ENCODE measurements around the gene R3HDM1.
A peak's percentile ranks its signal among the peaks of the same experiment; 100 is the strongest.
"Not testable (repeated sequence)": the region's sequence is repeated elsewhere in the genome, so short reads cannot be mapped to it uniquely, and the experiment has no call there.

The R3HDM1 gene

DNA sequence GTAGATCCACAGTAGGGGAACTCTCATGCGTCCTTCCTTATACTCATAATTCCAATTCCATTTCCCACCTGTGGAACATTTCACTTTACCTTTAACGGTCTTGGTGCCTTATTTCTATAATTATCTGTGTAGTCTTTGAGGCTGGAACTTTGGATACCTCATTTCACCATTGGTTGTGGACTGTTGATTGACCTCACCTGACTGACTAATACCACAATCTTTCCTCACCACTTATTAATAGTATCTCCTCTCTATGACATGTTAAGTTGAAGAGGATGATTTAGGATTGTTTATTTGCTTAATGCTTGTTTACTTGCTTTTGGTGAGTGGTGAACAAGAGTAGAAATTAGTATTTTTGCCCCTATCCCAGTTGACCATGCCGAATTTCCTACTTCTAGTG lies 50.0 kb downstream of the R3HDM1 start:
- no peak for FAIRE-seq

DNA sequence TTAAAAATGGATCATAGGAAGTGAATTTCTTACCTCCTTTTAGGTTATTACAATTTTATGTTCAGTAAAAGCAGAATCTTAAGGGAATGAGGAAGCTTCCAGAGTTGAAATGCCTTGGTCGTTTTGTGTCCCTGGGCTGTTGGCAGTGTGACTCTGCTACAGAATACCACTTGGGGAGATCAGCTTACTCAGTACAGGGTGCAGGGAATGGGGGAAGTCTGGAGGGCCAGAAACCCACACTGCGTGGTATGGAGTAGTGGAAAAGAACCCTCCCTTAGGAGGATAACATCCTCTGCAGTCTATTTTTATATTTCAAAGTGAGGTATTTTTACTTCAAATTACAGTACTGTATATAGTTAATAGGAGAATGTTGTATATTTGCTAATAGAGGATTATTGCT lies 51.1 kb downstream of the R3HDM1 start:
- no peak for FAIRE-seq

DNA sequence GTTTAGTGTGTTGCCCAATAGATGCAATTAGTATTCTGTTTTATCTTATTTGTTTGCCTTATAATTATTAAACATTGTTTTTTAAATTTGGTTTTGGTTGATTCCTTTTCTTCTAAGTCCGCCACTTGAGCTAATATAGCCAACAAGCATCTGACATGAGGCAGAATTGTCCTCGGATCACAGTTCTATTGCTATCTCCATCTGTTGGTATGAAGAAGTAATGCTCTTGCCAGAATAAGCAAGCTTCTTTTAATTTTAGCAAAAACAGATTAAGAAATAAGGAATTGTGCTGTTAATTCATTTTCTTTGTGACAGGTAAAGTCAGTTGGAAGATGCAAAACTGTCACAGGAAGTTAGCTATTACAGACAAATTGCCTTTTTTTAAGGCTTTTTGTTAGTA lies 54.3 kb downstream of the R3HDM1 start:
- FAIRE-seq = no peak

DNA sequence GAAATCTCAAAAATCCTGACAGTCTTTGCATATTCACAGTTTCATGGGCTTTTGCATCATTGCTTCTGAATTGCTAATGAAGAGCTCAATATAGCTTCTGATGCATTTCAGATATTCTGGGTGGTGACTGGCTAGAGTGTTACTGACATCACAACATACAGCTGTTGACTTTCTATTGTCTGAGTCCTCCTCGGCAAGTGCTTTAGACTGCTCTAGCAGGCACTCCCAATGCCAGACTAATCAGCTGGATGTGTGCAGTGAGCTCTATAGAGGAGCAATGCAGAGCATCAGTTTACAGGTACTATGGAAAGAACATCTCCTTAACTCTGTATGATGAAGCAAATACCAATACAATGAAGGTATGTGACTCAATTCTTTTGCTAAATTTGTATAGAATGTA lies 54.9 kb downstream of the R3HDM1 start:
- no peak for FAIRE-seq

DNA sequence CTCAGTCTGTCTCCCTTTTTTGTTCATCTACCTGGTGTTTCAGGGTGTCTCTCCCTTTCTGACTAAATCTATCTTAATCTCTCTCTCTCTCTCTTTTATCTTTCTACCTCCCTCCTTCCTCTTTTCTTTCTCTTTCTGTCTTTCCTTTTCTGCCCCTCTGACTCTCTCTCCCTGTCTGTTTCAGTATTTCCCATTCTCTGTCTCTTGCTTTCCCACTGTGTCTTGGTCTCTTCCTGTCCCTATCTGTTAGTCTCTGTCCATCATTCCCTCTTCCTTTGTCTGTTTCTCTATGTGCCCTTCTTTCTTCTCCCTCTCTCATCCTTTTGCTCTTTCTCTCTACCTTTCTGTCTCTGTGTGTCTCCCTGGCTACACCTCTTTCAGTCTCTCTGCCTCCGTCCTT lies 56.7 kb downstream of the R3HDM1 start:
- FAIRE-seq = no peak

DNA sequence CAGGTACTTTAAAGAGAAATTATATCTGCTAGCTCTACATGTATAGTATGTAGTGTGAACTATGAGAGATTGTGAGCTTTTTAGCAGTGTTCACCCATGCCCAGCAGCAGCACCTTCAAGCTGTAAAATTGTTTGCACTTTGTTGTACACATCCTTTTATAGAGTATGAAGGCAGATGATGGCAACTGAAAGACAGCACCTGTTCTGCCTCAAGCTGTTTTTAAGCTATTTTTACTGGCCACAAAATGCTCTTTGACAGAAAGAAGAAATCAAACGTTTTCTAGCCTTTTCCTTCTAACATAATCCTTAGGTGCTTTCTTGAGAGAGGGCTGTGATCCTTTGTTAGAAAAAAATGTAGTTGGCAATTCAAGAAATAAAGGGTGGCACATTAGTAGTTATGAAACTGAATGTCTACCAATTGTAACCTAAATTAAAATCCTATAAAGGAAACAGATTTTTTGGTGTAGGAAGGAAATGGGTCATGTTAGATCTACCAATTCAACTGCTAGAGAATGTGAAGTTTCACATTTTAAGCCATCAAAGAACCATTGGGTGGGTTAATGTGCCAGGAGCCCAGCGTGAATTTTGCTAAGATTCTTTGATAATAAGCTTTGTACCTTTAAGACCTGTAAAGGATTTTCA lies 59.5 kb downstream of the R3HDM1 start:
- no peak for FAIRE-seq

DNA sequence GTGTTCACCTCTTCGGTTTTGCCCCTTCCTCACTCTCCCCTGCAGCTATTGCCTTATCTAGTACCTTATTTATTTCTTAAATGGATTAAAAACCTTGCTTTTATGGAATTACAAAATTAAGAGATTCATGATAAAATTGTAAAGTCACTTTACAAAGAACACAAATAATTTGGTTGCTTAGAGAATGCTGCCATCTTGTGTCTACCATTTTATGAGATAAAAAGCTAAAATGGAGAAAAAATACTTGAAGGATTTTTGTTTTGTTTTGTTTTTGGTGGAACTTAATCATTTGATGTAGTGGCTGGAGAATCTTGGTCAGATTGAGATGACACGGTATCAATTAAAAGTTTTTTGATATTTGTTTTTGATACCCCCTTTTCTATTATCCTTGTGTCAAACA lies 69.6 kb downstream of the R3HDM1 start:
- peak; percentile 86 for FAIRE-seq

DNA sequence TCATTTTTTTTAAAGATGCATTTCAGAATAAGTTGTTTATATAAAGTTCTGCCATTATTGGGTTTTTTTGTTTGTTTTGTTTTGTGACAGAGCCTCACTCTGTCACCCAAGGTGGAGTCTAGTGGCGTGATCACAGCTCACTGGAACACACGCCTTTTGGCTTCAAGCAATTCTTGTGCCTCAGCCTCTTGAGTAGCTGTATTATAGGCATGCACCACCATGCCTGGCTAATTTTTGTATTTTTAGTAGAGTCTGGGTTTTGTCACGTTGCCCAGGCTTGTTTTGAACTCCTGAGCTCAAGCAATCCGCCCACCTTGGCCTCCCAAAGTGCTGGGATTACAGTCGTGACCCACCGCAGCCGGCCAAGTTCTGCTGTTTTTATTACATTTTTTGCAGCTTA lies 72.3 kb downstream of the R3HDM1 start:
- FAIRE-seq = no peak

DNA sequence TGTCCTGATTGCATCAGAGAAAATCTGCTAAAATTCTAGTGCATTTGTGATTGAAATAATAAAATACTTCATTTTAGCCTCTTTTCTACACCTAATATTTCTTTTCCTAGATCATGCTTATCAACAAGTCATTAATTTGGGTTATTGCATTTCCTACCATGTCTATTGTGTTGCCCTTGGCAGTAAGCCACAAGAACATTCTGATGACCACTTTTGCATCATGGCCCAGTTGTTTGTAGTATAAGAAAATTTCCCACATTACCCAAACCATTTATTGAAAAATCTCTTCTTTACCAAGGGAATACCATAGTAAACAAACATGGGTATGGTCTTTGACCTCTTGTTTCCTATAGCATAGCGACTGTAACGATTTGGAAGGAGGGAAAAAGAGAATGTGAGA lies 76.3 kb downstream of the R3HDM1 start:
- FAIRE-seq = no peak

DNA sequence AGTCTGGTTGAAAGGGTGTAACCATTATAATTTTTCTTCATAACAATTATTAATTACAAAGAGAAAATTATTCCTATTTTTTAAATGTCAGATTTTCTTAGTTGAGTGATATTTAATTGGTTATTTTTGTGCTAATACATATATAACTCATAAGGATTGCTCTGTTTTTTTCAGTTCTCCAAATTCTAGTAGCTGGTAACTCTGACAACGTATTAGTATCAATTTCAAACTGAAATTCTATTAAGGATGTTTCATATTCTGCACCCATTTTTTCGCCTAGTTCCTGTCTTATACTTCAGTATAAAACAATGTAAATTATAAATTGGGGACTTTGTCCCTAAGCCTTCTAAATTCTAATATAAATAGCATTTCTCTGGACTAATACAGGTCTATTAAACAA lies 81.0 kb downstream of the R3HDM1 start:
- no peak for FAIRE-seq

DNA sequence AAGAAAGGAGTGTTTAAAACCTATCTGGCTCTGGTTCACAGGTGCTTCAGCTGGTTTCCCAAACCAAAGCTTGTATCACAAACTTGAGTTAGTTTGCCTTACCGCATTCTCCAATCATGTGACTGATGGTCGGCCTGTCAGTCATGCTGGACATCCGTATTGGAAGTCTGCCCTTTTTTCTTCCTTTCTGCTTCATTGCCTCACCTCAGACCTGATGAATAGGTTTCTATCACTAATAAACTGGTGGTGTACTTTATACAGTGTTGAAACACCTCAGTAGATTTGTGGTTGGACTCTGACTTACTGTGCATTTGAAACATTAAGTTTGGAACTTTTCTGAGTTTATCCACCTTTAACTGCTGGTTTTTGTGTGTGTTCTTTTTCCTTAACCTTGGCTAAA lies 84.1 kb downstream of the R3HDM1 start:
- no peak for FAIRE-seq

DNA sequence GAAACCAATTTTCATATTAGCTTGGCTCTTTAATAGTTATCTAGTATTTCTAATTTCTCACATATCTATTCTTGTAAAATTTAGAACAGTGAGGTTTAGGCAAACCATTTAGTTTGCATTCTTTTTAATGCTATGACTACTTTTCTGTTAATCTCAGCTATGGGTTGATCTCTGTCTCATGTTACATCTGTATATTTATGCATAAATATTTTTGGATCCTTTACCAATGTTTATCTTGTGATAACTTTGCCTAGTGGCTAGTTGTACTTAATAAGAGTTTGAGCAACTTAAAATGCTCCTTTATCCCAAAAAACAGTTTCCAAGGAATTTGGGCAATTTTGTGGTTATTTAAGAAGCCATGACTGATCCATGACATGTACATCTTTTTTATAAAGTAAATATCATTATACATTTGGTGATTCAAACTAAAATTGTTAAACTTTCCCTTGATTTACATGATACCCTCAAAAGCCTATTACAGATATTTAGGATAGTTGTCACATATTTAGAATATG lies 86.3 kb downstream of the R3HDM1 start:
- no peak for FAIRE-seq

DNA sequence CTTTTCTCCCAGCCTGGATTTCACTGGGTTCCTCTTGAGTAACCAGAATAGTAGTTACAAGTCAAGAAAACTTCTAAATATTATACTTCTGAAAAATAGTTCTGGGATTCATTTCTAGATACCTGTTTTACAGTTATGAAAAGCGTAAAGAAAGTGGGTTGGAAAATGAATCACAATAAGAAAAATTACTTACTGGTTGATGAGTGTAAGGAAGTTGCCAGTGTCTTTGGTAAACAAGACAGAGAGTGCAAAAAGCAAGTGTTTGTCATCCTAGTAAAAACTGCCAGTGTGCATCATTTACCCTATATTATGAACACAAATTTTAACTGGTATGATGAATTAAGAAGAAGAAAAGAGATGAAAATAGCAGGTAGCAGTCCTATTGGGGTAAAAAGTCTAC lies 88.9 kb downstream of the R3HDM1 start:
- FAIRE-seq = no peak

DNA sequence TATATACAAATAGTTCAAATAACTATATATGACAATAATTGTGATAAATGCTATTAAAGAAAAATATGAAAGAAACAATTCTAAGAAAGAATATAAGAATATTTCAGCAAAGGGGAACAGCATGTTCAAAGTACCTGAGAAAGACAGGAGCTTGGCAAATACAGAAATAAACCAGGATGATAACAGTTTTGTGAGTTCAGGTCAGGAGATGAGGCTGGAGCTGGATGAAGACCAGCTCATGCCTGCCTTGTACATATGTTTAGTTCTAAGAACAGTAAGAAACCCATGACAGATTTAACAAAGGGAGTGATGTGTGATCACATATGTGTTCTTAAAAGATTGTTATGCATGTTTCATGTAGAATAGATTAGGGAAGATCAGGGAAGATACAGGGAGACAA lies 98.2 kb downstream of the R3HDM1 start:
- no peak for FAIRE-seq

DNA sequence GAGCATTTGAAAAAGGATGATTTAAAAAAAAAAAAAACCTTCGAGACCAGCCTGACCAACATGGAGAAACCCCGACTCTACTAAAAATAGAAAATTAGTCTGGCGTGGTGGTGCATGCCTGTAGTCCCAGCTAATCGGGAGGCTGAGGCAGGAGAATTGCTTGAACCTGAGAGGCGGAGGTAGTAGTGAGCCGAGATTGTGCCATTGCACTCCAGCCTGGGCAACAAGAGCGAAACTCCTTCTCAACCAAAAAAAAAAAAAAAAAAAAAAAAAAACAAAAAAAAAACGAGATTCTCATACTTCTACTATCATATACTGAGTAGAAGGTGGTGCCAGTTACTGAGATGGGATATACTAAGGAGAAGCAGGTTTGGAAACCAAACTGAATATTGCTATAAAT lies 98.8 kb downstream of the R3HDM1 start:
- not testable (repeated sequence) for FAIRE-seq

DNA sequence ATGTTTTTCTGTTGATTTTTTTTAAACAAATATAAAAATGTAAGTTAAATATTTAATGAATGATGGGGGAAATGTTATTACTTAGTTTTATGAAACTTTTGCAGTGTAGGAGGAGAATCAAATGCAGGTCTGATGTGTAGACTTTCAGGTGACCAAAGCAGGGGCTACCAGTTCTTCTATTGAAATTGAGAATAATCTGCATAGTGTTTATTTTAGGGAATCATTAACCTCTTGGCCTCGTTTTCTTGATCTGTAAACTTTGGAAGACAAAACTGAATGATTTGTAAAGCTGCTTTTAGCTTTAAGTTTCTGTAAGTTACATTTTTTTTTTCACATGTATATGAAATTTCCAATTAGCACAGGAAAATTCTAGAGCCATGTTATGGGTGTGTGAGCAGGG lies 99.2 kb downstream of the R3HDM1 start:
- FAIRE-seq = no peak

DNA sequence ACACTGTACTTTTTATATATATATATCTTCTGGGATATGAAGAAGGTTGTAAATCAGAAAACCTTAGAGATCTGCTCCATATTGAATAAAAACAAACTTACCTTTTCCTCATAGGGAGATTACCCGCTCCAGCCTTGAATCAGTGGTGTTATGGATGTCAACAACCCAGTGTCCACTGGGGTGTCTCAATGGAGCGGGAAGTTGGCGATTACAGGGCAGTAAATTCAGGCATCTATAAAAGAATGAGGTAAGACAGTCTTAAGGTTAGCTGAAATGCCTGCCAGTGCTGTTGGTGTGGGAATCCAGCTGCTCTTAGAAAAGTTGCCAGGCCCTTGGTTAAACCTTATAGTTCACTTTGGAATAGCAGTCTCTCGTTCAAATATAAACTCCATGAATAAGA lies 102.3 kb downstream of the R3HDM1 start:
- FAIRE-seq = no peak

DNA sequence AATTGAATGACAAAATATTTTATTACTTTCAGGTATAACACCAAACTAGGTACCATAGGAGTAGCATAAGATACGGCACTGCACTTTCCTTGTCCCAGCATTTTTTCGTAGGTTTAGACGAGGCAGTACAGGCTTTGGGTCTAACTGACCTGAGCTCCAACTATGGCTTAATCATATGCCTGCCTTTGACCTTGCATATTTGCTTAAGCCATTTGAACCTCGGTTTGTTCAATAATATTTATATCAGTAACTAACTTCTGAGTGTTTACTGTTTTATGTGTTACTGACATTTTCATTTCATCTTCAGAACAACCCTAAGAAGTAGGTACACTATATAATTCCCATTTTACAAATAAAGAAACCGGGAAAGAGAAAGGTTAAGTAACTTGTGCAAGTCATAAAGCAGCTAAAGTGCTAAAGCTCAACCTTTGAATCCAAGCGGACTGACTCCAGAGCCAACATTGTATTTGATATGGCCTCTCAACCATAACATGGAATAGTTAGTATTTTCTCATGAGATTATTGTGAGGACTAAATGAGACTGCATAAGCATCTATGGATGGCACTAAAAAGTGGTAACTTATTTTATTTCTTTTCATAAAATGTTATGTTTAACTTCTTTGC lies 104.0 kb downstream of the R3HDM1 start:
- no peak for FAIRE-seq

DNA sequence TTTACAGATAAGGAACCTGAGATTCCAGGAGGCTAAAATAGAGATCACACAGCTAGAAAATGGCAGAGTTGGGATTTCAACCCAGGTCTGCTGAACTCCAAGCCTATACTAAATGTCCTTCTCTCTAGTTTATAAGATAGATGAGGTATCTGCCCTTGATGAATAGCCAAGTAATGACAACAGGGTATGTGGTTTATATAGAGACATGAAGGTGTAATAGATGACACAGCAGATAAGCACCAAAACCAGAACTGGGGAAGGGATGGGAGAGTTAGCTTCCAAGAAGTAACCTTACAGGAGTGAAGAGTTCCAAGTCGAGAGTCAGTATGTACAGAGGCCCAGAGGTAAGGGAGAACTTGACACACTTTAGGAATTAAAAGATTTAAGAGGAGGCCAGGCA lies 105.7 kb downstream of the R3HDM1 start:
- FAIRE-seq = no peak

DNA sequence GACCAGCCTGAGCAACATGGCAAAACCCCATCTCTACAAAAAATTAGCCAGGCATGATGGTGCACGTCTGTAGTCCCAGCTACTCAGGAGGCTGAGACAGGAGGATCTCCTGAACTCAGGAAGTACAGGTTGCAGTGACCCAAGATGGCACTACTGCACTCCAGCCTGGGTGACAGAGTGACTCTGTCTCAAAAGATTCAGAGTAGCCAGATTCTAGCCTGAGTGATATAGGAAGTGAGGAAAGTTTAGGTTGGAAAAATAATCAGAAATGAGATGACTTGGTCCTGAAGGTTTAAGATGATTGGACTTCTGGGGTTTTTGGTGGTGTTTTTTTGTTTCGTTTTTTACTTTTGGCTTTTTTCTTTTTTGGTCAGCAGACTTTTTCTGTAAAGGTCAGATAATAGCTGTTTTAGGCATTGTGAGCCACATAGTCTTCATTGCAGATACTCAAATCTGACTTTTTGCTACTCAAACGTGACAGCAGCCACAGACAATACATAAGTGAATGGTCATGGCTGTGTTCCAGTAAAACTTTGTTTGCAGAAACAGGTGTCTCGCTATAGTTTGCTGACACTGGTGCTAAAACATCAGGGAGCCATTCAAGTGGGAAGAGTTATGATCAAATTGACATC lies 106.3 kb downstream of the R3HDM1 start:
- FAIRE-seq = no peak

DNA sequence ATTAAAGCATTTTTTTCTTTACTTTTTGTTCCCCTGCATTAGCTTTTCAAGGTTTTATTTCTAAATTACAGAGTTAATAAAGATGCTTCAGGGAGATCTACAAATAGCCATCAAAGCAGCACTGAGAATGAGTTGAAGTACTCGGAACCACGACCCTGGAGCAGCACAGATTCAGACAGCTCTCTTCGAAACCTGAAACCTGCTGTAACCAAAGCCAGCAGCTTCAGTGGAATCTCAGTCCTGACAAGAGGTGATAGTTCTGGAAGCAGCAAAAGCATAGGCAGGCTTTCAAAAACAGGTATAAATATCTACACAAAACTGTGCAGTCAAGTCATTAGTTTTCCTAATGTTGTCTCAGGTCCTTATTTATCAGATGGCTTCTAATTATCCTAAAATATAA lies 107.5 kb downstream of the R3HDM1 start:
- no peak for FAIRE-seq

DNA sequence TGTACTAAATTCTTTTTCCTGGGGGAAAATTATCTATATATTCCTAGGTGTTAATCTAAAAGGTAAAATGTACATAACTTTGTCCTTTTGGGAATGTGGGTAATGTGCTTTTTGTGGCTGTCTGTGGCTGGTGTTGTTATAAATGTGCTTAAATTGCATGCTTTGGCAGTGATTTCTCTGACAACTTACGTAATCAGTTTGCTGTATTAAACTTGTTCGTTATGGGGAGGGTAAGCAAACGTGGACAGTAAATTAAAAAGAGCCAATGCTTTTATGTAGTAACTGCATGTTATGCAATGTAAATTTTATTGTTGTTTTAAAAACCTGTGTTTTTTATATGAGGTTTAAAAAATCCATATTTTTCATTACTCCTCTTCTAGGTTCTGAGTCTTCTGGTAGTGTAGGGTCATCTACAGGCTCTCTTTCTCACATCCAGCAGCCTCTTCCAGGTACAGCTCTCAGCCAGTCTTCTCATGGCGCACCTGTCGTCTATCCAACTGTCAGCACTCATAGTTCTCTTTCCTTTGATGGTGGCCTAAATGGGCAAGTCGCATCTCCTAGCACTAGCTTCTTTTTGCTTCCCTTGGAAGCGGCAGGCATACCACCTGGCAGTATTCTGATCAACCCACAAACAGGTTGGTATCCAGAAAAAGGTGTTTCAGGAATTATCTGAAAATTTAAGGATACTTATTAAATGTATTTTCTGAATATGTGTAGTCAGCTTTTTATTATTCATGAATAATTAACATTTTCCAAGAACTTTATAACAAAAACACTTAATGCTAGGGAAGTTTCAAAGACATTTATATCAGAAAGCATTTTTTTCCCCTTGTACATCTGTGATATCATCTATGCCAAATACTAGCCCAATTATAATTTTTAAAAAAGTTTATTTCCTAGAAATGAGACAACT lies 110.1 kb downstream of the R3HDM1 start:
- no peak for FAIRE-seq

DNA sequence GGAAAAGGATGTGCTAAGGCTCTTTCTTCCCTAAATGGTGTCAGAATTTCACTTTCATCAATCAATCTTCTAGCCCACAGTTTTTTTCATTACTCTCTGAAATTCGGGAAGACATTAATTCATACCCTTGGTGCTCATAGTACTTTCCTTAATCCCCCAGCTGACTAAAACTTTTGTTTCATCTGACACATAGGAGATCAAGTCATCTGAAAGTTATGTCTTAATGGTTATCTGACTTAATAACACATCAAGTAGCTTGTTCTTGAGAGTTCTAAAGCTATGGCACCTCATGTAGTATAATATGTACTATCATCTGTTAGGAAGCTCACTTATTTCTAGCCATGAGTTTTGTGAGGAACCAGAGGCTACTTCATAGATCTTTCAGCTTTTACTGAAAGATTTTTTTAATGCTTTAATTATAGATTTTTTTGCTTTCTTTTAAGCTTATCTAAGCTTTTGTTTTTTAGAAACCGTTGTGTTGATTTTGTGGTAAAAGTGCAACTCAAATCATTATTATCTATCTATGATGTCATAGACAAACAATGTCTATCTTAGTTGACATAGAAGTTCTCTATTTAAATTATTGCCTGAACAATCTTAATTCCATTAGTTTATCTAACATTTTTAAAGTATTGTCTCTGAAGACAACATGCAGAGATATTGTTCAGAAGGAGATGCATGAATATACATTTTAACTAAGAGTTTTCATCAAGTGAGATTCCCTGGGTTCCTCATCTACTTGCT lies 116.7 kb downstream of the R3HDM1 start:
- no peak for FAIRE-seq
